Smooth muscle cell (in vitro differentiated cells): ENCODE measurements around the gene PTCD1. TPM values are rescaled to one million over a fixed set of nuclear protein-coding genes. Genes with fewer than 3 reads are reported as not detected.
A peak's percentile ranks its signal among the peaks of the same experiment; 100 is the strongest.

Source experiments
- DNase-seq: peaks from one replicate; lab custom pipeline; 2025; ENCODE audit not compliant: unreplicated experiment; lab: John Stamatoyannopoulos, UW
- H2AFZ ChIP-seq: fragments of 200-600 bp; sonication (generic); 2 replicates; pipeline ENCODE4 v1.6.0; 2016; ENCODE audit warnings: antibody characterized with exemption, low read depth, mild to moderate bottlenecking
- H3F3A ChIP-seq: fragments of 200-600 bp; sonication (generic); 2 replicates; pipeline ENCODE4 v1.6.0; 2017; ENCODE audit warnings: antibody characterized with exemption, low read depth
- H3K27ac ChIP-seq: fragments of 200-600 bp; sonication (generic); 2 replicates; pipeline ENCODE4 v1.5.1; 2016; ENCODE audit warnings: low read depth, mild to moderate bottlenecking
- H3K27me3 ChIP-seq: fragments of 200-600 bp; sonication (generic); 2 replicates; pipeline ENCODE4 v1.6.1; 2016; ENCODE audit warnings: low read depth, mild to moderate bottlenecking
- H3K36me3 ChIP-seq: fragments of 200-600 bp; sonication (generic); 2 replicates; pipeline ENCODE4 v1.5.1; 2016; ENCODE audit warnings: low read depth
- H3K4me1 ChIP-seq: fragments of 200-600 bp; sonication (generic); 2 replicates; pipeline ENCODE4 v1.5.1; 2016; ENCODE audit warnings: low read depth
- H3K4me2 ChIP-seq: fragments of 200-600 bp; sonication (generic); 2 replicates; pipeline ENCODE4 v1.6.0; 2016; ENCODE audit warnings: mild to moderate bottlenecking
- H3K4me3 ChIP-seq: fragments of 200-600 bp; sonication (generic); 2 replicates; pipeline ENCODE4 v1.5.1; 2016; ENCODE audit warnings: mild to moderate bottlenecking
- H3K79me2 ChIP-seq: fragments of 200-600 bp; sonication (generic); 2 replicates; pipeline ENCODE4 v1.6.0; 2016; ENCODE audit warnings: low read depth, mild to moderate bottlenecking
- H3K9ac ChIP-seq: fragments of 200-600 bp; sonication (generic); 2 replicates; pipeline ENCODE4 v1.6.0; 2016; ENCODE audit warnings: low read depth
- H3K9me3 ChIP-seq: fragments of 200-600 bp; sonication (generic); replicated peaks from 2 replicates; pipeline ENCODE4 v1.5.1; 2016; ENCODE audit warnings: low read depth
- H4K20me1 ChIP-seq: fragments of 200-600 bp; sonication (generic); 2 replicates; pipeline ENCODE4 v1.6.0; 2016; ENCODE audit warnings: low read depth
- WGBS: methylation state at CpG from one replicate; pipeline ENCODE4 v1.1.7; 2016; ENCODE audit warnings: low lambda C conversion rate; 5-methylcytosine and 5-hydroxymethylcytosine counted together
- polyA plus RNA-seq: library from polyadenylated mRNA; unstranded; fragments of >200 nt; fragmentation: Nextera tagmentation; extraction: Ambion mirVana; gene quantifications from 2 replicates; pipeline ENCODE4 v1.2.1, GENCODE V29; 2016
- total RNA-seq: library from RNA; depleted of rRNA; stranded (reverse); fragments of >200 nt; gene quantifications from 2 replicates; pipeline ENCODE4 v1.2.3, GENCODE V29; 2014
- TF ChIP-seq, protein P1 (sequence below): fragments of 200-600 bp; sonication (generic); IDR thresholded peaks from 2 replicates; pipeline ENCODE4 v1.5.1; 2017; ENCODE audit warnings: borderline replicate concordance, mild to moderate bottlenecking, antibody characterized with exemption; ENCODE audit not compliant: insufficient read depth, poor library complexity, severe bottlenecking

Gene PTCD1
- total and polyA plus RNA-seq, 2 experiments from 2014 or later: 4.5 to 10.8 TPM

DNA sequence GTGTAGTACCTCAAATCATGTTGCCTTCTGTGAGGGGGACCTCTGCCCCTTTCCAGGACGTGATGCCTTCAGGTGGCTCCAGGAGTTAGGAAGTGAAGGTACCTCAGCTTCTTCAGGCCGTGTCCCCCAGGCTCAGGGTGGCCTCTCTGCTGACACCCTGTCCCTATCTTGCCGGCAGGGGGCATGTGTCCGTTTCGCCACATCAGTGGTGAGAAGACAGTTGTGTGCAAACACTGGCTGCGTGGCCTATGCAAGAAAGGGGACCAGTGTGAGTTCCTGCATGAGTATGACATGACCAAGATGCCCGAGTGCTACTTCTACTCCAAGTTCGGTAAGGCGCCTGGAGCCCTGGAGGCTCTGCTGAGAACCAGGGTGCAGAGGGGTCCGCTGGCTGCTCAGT, 9.3 kb upstream of the PTCD1 start:
- H3K27me3 ChIP-seq: no peaks in the 10 kb centered on the region
- no peak overlapping the region for H3K9ac ChIP-seq
- H3F3A ChIP-seq: no peaks in the 10 kb centered on the region
- TF ChIP-seq, protein P1, sequence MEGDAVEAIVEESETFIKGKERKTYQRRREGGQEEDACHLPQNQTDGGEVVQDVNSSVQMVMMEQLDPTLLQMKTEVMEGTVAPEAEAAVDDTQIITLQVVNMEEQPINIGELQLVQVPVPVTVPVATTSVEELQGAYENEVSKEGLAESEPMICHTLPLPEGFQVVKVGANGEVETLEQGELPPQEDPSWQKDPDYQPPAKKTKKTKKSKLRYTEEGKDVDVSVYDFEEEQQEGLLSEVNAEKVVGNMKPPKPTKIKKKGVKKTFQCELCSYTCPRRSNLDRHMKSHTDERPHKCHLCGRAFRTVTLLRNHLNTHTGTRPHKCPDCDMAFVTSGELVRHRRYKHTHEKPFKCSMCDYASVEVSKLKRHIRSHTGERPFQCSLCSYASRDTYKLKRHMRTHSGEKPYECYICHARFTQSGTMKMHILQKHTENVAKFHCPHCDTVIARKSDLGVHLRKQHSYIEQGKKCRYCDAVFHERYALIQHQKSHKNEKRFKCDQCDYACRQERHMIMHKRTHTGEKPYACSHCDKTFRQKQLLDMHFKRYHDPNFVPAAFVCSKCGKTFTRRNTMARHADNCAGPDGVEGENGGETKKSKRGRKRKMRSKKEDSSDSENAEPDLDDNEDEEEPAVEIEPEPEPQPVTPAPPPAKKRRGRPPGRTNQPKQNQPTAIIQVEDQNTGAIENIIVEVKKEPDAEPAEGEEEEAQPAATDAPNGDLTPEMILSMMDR: no peak
- peaks cover 19% of the 10 kb centered on the region for H4K20me1 ChIP-seq
- no peaks in the 10 kb centered on the region for H3K4me1 ChIP-seq
- peaks cover 5% of the 10 kb centered on the region for H3K36me3 ChIP-seq
- no peak overlapping the region for H3K4me3 ChIP-seq
- 98% methylated on average over 10 of the region's 10 CpGs for WGBS
- H3K79me2 ChIP-seq: no peaks in the 10 kb centered on the region
- H3K9me3 ChIP-seq: no peaks in the 10 kb centered on the region
- H3K4me2 ChIP-seq: no peak overlapping the region
- DNase-seq: no peak
- no peak overlapping the region for H2AFZ ChIP-seq
- no peak overlapping the region for H3K27ac ChIP-seq

DNA sequence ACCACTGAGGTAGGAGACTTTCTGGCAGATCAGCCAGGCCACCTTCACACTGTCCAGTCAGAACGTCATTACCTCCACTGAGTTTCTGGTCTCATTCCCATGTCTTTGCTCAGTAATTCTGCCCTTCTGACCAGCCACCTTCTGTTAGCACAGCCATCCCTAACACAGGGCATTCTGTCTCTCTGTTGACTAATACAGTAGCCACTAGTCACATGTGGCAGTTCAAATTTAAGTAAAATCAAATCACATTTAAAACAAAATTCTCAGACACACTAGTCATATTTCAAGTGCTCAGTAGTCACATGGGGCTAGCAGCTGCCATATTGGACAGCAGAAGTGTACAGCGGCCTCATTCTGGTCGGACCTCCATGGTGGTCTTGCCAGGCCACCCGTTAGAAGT, 7.5 kb upstream of the PTCD1 start:
- no peak overlapping the region for H3K9ac ChIP-seq
- peaks cover 5% of the 10 kb centered on the region for H3K36me3 ChIP-seq
- peaks cover 4% of the 10 kb centered on the region for H3K79me2 ChIP-seq
- no peak overlapping the region for H2AFZ ChIP-seq
- WGBS: 96% methylated on average over 4 of the region's 4 CpGs
- H3K9me3 ChIP-seq: no peaks in the 10 kb centered on the region
- no peak for DNase-seq
- H3K4me3 ChIP-seq: no peak overlapping the region
- peaks cover 29% of the 10 kb centered on the region for H4K20me1 ChIP-seq
- no peaks in the 10 kb centered on the region for H3K4me1 ChIP-seq
- TF ChIP-seq, protein P1: no peak
- H3F3A ChIP-seq: no peaks in the 10 kb centered on the region
- no peak overlapping the region for H3K27ac ChIP-seq
- H3K4me2 ChIP-seq: no peak overlapping the region
- H3K27me3 ChIP-seq: no peaks in the 10 kb centered on the region

DNA sequence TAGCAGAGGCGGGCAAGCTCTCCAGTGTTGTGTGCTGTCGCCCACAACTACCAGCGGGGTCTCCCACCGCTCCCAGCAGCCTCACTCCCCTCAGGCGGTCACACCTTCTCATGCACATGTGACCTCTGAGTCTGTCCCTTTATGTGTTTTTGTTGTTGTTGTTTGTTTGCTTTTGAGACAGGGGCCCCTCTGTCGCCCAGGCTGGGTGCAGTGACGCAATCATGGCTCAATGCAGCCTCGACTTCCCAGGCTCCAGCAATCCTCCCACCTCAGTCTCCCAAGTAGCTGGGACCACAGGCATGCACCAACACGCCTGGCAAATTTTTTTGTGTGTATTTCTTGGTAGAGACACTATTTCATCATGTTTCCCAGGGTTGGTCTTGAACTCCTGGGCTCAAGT, 1.6 kb upstream of the PTCD1 start:
- peaks cover 18% of the 10 kb centered on the region for H4K20me1 ChIP-seq
- H3K27me3 ChIP-seq: no peaks in the 10 kb centered on the region
- peak overlapping the region; percentile 84 for H3K4me3 ChIP-seq
- peak overlapping the region; percentile 75 for H3K9ac ChIP-seq
- TF ChIP-seq, protein P1: no peak
- H3K4me2 ChIP-seq: peak overlapping the region; percentile 87
- no peaks in the 10 kb centered on the region for H3K36me3 ChIP-seq
- 71% methylated on average over 9 of the region's 9 CpGs for WGBS
- H3K79me2 ChIP-seq: peaks cover 46% of the 10 kb centered on the region
- no peaks in the 10 kb centered on the region for H3K9me3 ChIP-seq
- H3K27ac ChIP-seq: peak overlapping the region; percentile 61
- no peaks in the 10 kb centered on the region for H3F3A ChIP-seq
- peaks cover 12% of the 10 kb centered on the region for H3K4me1 ChIP-seq
- no peak overlapping the region for H2AFZ ChIP-seq
- DNase-seq: no peak

DNA sequence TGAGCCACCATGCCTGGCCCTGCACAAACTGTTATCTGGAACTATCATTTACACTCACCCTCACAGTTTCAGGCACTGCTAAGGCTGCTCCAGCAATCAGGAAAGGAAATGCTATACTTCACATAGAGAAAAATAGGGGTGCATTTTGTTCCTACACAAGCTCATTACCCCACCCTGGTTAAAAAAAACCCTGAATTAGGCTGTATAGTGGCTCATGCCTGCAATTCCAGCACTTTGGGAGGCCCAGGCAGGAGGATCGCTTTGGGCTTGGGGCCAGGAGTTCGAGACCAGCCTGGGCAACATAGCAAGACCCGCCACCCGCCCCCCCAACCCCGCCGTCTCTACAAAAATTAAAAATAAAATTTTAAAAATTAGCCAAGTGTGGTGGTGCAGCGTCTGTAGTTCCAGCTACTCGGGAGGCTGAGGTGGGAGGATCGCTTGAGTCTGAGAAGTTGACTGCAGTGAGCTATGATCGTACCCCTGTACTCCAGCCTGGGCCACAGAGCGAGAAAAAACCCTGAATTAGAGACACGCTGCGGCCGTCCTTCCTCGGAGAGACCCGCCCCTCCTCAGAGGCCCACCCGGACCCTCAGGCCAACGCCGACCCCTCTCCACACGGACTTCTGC, 539 bp downstream of the PTCD1 start:
- no peak for DNase-seq
- peak overlapping the region; percentile 82 for H2AFZ ChIP-seq
- H3K4me3 ChIP-seq: peak overlapping the region; percentile 84
- WGBS: 25% methylated on average over 14 of the region's 20 CpGs
- peak overlapping the region; percentile 87 for H3K4me2 ChIP-seq
- H3K4me1 ChIP-seq: peaks cover 12% of the 10 kb centered on the region
- H3K9me3 ChIP-seq: no peaks in the 10 kb centered on the region
- TF ChIP-seq, protein P1: no peak
- no peaks in the 10 kb centered on the region for H3K36me3 ChIP-seq
- H3K27me3 ChIP-seq: no peaks in the 10 kb centered on the region
- no peaks in the 10 kb centered on the region for H3F3A ChIP-seq
- H4K20me1 ChIP-seq: peaks cover 18% of the 10 kb centered on the region
- peak overlapping the region; percentile 85 for H3K9ac ChIP-seq
- peak overlapping the region; percentile 36 for H3K27ac ChIP-seq
- H3K79me2 ChIP-seq: peaks cover 46% of the 10 kb centered on the region
